DND-41 (cell line): ENCODE results near the gene SYT9.

Experiments used
- ATAC-seq: fragments of 200-7000 bp; cut with Tn5 transposase; 3 replicates; pipeline ENCODE4 v1.9.1; 2021; ENCODE audit warnings: low read depth; ENCODE audit not compliant: insufficient read depth
- DNase-seq: peaks from one replicate; pipeline ENCODE4 v3.0.0-alpha.2; 2020
- H2AFZ ChIP-seq: 2 replicates; pipeline ENCODE4 v1.6.0; 2012; ENCODE audit warnings: low read depth, low read length
- H3K27ac ChIP-seq: 2 replicates; pipeline ENCODE4 v1.5.1; 2012; ENCODE audit warnings: low read length, inconsistent platforms
- H3K27me3 ChIP-seq: fragments of 200-600 bp; sonication (generic); 2 replicates; pipeline ENCODE4 v1.6.0; 2012; ENCODE audit warnings: low read length, mild to moderate bottlenecking, inconsistent platforms; ENCODE audit not compliant: insufficient read depth, poor library complexity
- H3K36me3 ChIP-seq: 2 replicates; pipeline ENCODE4 v1.5.1; 2012; ENCODE audit warnings: low read length, inconsistent platforms; ENCODE audit not compliant: insufficient read depth
- H3K4me1 ChIP-seq: 2 replicates; pipeline ENCODE4 v1.5.1; 2012; ENCODE audit warnings: mild to moderate bottlenecking, low read length; ENCODE audit not compliant: insufficient read depth
- H3K4me2 ChIP-seq: 2 replicates; pipeline ENCODE4 v1.6.0; 2012; ENCODE audit warnings: mild to moderate bottlenecking, moderate library complexity, low read length, inconsistent platforms; ENCODE audit not compliant: insufficient read depth
- H3K4me3 ChIP-seq, 2 experiments: fragments of 200-600 bp in 1 of 2; shearing (Covaris generic) in 1 of 2; 2 replicates each; pipeline ENCODE4 v1.5.1; 2012 to 2016; ENCODE audit warnings: inconsistent platforms in 2 of 2, low read length in 2 of 2, mild to moderate bottlenecking in 2 of 2, low read depth in 1 of 2, moderate library complexity in 1 of 2
- H3K79me2 ChIP-seq: 2 replicates; pipeline ENCODE4 v1.6.0; 2012; ENCODE audit warnings: low read length, inconsistent platforms; ENCODE audit not compliant: insufficient read depth
- H3K9ac ChIP-seq: 2 replicates; pipeline ENCODE4 v1.6.0; 2012; ENCODE audit warnings: low read depth, mild to moderate bottlenecking, inconsistent platforms, low read length, moderate library complexity
- H3K9me3 ChIP-seq: 2 replicates; pipeline ENCODE4 v1.5.1; 2012; ENCODE audit warnings: low read length, moderate library complexity, mild to moderate bottlenecking, inconsistent platforms; ENCODE audit not compliant: insufficient read depth, severe bottlenecking
- H4K20me1 ChIP-seq: 2 replicates; pipeline ENCODE4 v1.6.0; 2012; ENCODE audit warnings: low read length; ENCODE audit not compliant: insufficient read depth
- EZH2 ChIP-seq: IDR thresholded peaks from 3 replicates; pipeline ENCODE4 v1.6.1; 2012; ENCODE audit warnings: borderline replicate concordance, low read depth, mild to moderate bottlenecking, moderate library complexity, low read length, inconsistent platforms; ENCODE audit not compliant: severe bottlenecking
- TF ChIP-seq, protein P1 (sequence below): IDR thresholded peaks from 2 replicates; pipeline ENCODE4 v1.5.1; 2012; ENCODE audit warnings: borderline replicate concordance, low read length, moderate library complexity, mild to moderate bottlenecking; ENCODE audit not compliant: poor library complexity, severe bottlenecking; ENCODE audit errors: extremely low read depth

Gene SYT9

GRCh38 chr11:7436657-7437056, 185.0 kb downstream of the SYT9 start:
- H4K20me1 ChIP-seq = no peaks in the 10 kb centered on the region
- H3K4me1 ChIP-seq = peaks cover 5% of the 10 kb centered on the region; the same call in 1 of the 2 replicates
- ATAC-seq (peak; percentile 58; the same call in 1 of the 3 replicates), DNase-seq (no peak)
- H3K27ac ChIP-seq = no peak overlapping the region
- H3K4me3 ChIP-seq = no peak overlapping the region
- no peak overlapping the region for H3K4me2 ChIP-seq
- TF ChIP-seq, protein P1, sequence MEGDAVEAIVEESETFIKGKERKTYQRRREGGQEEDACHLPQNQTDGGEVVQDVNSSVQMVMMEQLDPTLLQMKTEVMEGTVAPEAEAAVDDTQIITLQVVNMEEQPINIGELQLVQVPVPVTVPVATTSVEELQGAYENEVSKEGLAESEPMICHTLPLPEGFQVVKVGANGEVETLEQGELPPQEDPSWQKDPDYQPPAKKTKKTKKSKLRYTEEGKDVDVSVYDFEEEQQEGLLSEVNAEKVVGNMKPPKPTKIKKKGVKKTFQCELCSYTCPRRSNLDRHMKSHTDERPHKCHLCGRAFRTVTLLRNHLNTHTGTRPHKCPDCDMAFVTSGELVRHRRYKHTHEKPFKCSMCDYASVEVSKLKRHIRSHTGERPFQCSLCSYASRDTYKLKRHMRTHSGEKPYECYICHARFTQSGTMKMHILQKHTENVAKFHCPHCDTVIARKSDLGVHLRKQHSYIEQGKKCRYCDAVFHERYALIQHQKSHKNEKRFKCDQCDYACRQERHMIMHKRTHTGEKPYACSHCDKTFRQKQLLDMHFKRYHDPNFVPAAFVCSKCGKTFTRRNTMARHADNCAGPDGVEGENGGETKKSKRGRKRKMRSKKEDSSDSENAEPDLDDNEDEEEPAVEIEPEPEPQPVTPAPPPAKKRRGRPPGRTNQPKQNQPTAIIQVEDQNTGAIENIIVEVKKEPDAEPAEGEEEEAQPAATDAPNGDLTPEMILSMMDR = no peak
- TF ChIP-seq EZH2 = no peak
- no peak overlapping the region for H3K9ac ChIP-seq
- no peak overlapping the region for H2AFZ ChIP-seq
- H3K27me3 ChIP-seq = no peaks in the 10 kb centered on the region
- no peaks in the 10 kb centered on the region for H3K79me2 ChIP-seq
- H3K9me3 ChIP-seq = no peaks in the 10 kb centered on the region
- H3K36me3 ChIP-seq = no peaks in the 10 kb centered on the region

GRCh38 chr11:7437696-7438095, 186.0 kb downstream of the SYT9 start:
- Histone ChIP-seq H4K20me1 (no peaks in the 10 kb centered on the region), H3K27ac (no peak overlapping the region), H3K4me1 (peaks cover 5% of the 10 kb centered on the region; the same call in 1 of the 2 replicates), H3K79me2 (no peaks in the 10 kb centered on the region), H3K9ac (no peak overlapping the region), H3K9me3 (no peaks in the 10 kb centered on the region), H3K27me3 (no peaks in the 10 kb centered on the region), H3K36me3 (no peaks in the 10 kb centered on the region), H3K4me3 (no peak overlapping the region), H3K4me2 (no peak overlapping the region), H2AFZ (no peak overlapping the region)
- ATAC-seq (no peak), DNase-seq (no peak)
- TF ChIP-seq, protein P1 = no peak
- no peak for TF ChIP-seq EZH2

DNA sequence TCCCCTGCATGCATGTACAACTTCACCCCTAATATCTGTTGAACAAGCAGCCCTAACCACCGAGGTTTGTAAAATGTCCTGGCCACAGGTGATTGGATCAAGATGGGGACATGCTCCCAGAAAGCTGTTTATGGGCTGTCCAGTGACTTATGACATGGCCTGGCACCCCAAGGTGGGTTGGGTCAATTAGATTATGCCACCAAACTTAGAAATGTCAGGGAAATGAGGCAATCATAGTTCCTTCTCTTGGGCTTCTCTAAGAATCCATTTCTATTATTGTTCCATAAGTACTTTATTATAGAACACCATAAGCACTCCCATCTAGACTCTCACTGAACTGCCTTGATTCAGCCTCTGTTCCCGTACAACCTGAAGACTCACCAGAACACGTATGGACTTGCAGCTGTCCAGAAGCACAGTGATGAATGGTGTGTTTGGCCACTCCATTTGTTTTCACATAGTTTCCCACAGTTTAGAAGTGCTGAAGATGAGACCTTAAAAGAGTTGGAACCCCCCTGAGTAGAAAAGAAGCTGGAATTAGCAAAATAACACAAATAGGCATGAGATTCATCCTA, 188.1 kb downstream of the SYT9 start:
- ATAC-seq = no peak
- no peak for TF ChIP-seq EZH2
- TF ChIP-seq, protein P1 = no peak
- no peak for DNase-seq
- H3K4me3 ChIP-seq = no peak overlapping the region
- H3K4me1 ChIP-seq = peaks cover 5% of the 10 kb centered on the region; the same call in 1 of the 2 replicates
- no peaks in the 10 kb centered on the region for H3K79me2 ChIP-seq
- no peak overlapping the region for H2AFZ ChIP-seq
- no peaks in the 10 kb centered on the region for H3K9me3 ChIP-seq
- H3K9ac ChIP-seq = no peak overlapping the region
- H3K27me3 ChIP-seq = peaks cover 3% of the 10 kb centered on the region
- H3K27ac ChIP-seq = no peak overlapping the region
- H4K20me1 ChIP-seq = no peaks in the 10 kb centered on the region; the same call in 1 of the 2 replicates
- H3K36me3 ChIP-seq = no peaks in the 10 kb centered on the region
- no peak overlapping the region for H3K4me2 ChIP-seq
